Brain microvascular endothelial cell (primary cell): ENCODE data around the gene USP37.

ENCODE experiments used
- DNase-seq: peaks from one replicate; pipeline ENCODE4 v3.0.0-alpha.2; 2020
- H3K27ac ChIP-seq: fragments of 250-450 bp; sonication (Bioruptor Pico); 2 replicates; pipeline ENCODE4 v1.5.1; 2020; ENCODE audit warnings: mild to moderate bottlenecking, moderate library complexity
- H3K27me3 ChIP-seq: fragments of 250-450 bp; sonication (Bioruptor Pico); replicated peaks from 2 replicates; pipeline ENCODE4 v1.5.1; 2020; ENCODE audit warnings: mild to moderate bottlenecking
- H3K36me3 ChIP-seq: fragments of 250-450 bp; sonication (Bioruptor Pico); replicated peaks from 2 replicates; pipeline ENCODE4 v1.5.1; 2020; ENCODE audit warnings: mild to moderate bottlenecking
- H3K4me3 ChIP-seq: 2 replicates; pipeline ENCODE4 v1.5.1; 2011; ENCODE audit warnings: low read depth, mild to moderate bottlenecking, control low read depth, low read length, moderate library complexity
- in situ Hi-C: cut with HindIII; loops from 2 replicates; pipeline ENCODE4 v1.10.0; 2017; ENCODE audit warnings: low sequenced_read_pairs, low pct_ligation_motif_present
- TF ChIP-seq, protein P1 (sequence below): IDR thresholded peaks from 2 replicates; pipeline ENCODE4 v1.5.1; 2011; ENCODE audit warnings: low read depth, mild to moderate bottlenecking, moderate library complexity, low read length, control low read depth, inconsistent platforms; ENCODE audit errors: missing control alignments

The USP37 gene

GRCh38 chr2:218437969-218438368 is 130.2 kb downstream of the USP37 start:
- TF ChIP-seq, protein P1, sequence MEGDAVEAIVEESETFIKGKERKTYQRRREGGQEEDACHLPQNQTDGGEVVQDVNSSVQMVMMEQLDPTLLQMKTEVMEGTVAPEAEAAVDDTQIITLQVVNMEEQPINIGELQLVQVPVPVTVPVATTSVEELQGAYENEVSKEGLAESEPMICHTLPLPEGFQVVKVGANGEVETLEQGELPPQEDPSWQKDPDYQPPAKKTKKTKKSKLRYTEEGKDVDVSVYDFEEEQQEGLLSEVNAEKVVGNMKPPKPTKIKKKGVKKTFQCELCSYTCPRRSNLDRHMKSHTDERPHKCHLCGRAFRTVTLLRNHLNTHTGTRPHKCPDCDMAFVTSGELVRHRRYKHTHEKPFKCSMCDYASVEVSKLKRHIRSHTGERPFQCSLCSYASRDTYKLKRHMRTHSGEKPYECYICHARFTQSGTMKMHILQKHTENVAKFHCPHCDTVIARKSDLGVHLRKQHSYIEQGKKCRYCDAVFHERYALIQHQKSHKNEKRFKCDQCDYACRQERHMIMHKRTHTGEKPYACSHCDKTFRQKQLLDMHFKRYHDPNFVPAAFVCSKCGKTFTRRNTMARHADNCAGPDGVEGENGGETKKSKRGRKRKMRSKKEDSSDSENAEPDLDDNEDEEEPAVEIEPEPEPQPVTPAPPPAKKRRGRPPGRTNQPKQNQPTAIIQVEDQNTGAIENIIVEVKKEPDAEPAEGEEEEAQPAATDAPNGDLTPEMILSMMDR, result no peak
- Histone ChIP-seq H3K4me3 (no peak overlapping the region), H3K27ac (no peak overlapping the region), H3K27me3 (no peaks in the 10 kb centered on the region), H3K36me3 (no peaks in the 10 kb centered on the region)
- in situ Hi-C loops, result no loop called here
- no peak for DNase-seq

GRCh38 chr2:218436992-218437391 is 131.2 kb downstream of the USP37 start:
- no peak for DNase-seq
- Histone ChIP-seq H3K27ac (no peak overlapping the region), H3K4me3 (no peak overlapping the region), H3K27me3 (no peaks in the 10 kb centered on the region), H3K36me3 (no peaks in the 10 kb centered on the region)
- in situ Hi-C loops, result no loop called here
- TF ChIP-seq, protein P1, result no peak

DNA sequence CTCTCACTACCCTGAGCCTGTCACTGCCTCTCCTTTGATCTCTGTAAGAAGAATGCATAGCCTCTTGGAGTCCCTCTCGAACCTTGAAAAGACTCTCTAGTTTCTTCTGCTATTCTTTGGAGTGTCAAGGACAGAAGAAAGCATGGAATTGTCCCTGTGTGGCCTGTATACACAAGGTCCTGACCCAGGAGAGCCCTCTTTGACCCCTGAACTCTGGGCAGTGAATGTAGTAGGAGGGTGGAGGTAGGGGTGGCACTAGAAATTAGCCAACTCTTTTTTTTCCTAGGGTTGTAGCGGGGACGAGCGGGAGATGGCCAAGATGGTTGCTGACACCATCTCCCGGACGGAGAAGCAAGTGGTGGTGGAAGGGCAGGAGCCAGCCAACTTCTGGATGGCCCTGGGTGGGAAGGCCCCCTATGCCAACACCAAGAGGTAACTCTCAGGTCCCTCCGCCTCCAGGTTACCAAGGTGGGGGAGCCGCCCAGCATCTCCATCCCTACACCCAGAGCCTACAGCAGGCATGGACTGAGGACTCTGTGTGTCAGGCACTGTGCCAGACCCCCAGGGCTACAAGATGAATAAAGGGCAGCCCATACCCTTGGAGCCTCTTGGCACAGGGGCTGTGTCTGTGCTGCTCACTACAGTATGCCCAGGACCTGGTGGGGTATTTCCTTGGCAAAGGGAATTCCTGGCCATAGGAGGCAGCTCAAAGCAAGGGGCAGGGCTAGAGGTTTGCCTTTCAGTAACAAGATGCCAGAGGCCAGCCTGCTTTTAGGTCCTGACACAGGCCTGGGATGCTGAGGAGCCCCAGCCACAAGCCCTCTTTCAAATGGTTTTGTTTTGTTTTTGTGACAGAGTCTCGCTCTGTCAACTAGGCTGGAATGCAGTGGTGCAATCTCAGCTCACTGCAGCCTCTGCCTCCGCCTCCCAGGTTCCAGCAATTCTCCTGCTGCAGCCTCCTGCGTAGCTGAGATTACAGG is 132.9 kb downstream of the USP37 start:
- no peak overlapping the region for H3K4me3 ChIP-seq
- in situ Hi-C loops, result no loop called here
- H3K27ac ChIP-seq, result no peak overlapping the region
- TF ChIP-seq, protein P1, result no peak
- no peaks in the 10 kb centered on the region for H3K36me3 ChIP-seq
- no peak for DNase-seq
- no peaks in the 10 kb centered on the region for H3K27me3 ChIP-seq

GRCh38 chr2:218434456-218434855 is 133.7 kb downstream of the USP37 start:
- in situ Hi-C loops, result no loop called here
- H3K27me3 ChIP-seq, result no peaks in the 10 kb centered on the region
- no peak overlapping the region for H3K4me3 ChIP-seq
- H3K36me3 ChIP-seq, result no peaks in the 10 kb centered on the region
- no peak for DNase-seq
- TF ChIP-seq, protein P1, result no peak
- no peak overlapping the region for H3K27ac ChIP-seq

DNA sequence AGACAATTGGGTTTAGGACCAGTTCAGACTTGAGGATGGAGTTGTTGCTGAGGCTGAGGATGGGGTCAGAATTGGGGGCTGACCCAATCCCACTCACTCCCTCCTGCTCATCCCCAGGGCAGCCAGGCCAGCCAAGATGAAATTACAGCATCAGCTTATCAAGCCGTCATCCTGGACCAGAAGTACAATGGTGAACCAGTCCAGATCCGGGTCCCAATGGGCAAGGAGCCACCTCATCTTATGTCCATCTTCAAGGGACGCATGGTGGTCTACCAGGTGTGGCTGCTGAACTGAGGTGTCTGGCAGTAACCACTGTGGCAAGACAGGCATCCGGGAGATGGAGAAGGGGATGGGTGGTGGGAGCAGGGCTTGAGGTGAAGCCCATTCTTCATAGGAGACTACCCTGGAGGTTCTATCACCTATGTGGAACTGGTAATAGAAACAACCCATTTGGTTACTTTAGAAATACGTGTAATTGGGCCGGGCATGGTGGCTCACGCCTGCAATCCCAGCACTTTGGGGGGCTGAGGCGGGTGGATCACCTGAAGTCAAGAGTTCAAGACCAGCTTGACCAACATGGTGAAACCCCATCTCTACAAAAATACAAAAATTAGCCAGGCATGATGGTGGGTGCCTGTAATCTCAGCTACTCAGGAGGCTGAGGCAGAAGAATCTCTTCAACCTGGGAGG is 135.3 kb downstream of the USP37 start:
- no peak overlapping the region for H3K27ac ChIP-seq
- no peak for DNase-seq
- in situ Hi-C loops, result no loop called here
- TF ChIP-seq, protein P1, result no peak
- no peaks in the 10 kb centered on the region for H3K36me3 ChIP-seq
- H3K27me3 ChIP-seq, result no peaks in the 10 kb centered on the region
- no peak overlapping the region for H3K4me3 ChIP-seq
